Neural cell (in vitro differentiated cells): Measurements from ENCODE around the gene CHN1.

Source experiments
- CTCF ChIP-seq: fragments of 450-650 bp; IDR thresholded peaks from 2 replicates; pipeline ENCODE4 v1.5.1; 2014; ENCODE audit warnings: antibody characterized with exemption, mild to moderate bottlenecking, moderate library complexity; ENCODE audit not compliant: poor library complexity, severe bottlenecking
- EP300 ChIP-seq: fragments of 450-650 bp; conservative IDR thresholded peaks from 2 replicates; pipeline ENCODE4 v1.6.1; 2014; ENCODE audit warnings: antibody characterized with exemption, mild to moderate bottlenecking, moderate library complexity; ENCODE audit not compliant: poor library complexity, severe bottlenecking
- EZH2 ChIP-seq: fragments of 200-600, 300-800 bp; shearing (Covaris generic), sonication (generic); IDR thresholded peaks from 2 replicates; pipeline ENCODE4 v1.6.1; 2014; ENCODE audit warnings: antibody characterized with exemption, low read length, borderline replicate concordance, mild to moderate bottlenecking; ENCODE audit not compliant: insufficient read depth, poor library complexity, severe bottlenecking
- SMC3 ChIP-seq: fragments of 450-650 bp; conservative IDR thresholded peaks from 2 replicates; pipeline ENCODE4 v1.6.1; 2014; ENCODE audit warnings: antibody characterized with exemption, mild to moderate bottlenecking, moderate library complexity; ENCODE audit not compliant: poor library complexity
- TAF1 ChIP-seq: IDR thresholded peaks from 2 replicates; pipeline ENCODE4 v1.6.1; 2012; ENCODE audit warnings: low read depth

- TF ChIP-seq CTCF (no peak), EP300 (no peak), SMC3 (no peak), TAF1 (no peak), EZH2 (no peak)
These were observed 23.9 kb downstream of the CHN1 start for GRCh38 chr2:174981331-174981730.
